ENCODE data around the gene HOXA9.

DNA sequence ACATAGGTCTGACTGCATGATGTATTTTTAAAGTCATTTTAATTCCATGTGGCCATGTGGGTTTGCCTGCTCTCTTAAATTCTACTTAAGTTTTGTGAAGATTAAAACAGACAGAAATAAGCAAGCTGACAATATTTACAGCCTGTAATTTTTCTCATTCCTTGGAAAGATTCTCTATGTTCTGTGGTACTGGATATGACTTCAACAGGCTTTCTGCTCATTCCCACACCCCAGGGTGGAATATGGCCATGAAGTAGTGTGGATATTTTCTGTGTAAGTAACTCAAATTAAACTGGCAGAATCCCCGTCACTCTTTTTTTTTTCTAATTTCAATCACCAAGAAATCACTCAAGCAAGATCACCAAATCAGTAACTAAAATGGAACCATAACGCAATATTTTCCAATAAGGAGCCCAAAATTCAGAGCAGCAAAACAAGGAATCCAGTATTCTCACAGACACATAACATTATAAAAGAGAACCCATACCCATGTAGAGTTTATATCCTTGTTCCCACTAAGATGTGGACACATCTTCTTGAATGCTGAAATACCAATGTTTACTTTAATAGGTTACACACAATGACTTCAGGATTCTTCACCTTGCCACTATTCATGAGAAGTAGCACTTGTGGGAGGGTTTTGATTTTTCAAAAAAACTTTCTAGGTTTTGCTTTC is 27.6 kb downstream of the HOXA9 start:
- TF ChIP-seq RAD21 (IDR thresholded peaks at IDR 0.05 in 1 of 2, conservative IDR thresholded peaks at IDR 0.05 in 1 of 2; ENCODE audit: low read depth in 2 of 2, low read length in 2 of 2) (no peak), PHF8 (conservative IDR thresholded peaks at IDR 0.05; ENCODE audit: low read depth, low read length) (no peak), EP300 (IDR thresholded peaks at IDR 0.05; ENCODE audit: borderline replicate concordance in 1 of 2, low read depth in 2 of 2, low read length in 2 of 2) (no peak), ZNF274 (IDR thresholded peaks at IDR 0.05; ENCODE audit: borderline replicate concordance, extremely low read depth, low read length) (no peak), JUN (IDR thresholded peaks at IDR 0.05; ENCODE audit: low read depth, low read length) (no peak), JUND (IDR thresholded peaks at IDR 0.05; ENCODE audit: low read length) (no peak), RFX5 (IDR thresholded peaks at IDR 0.05; ENCODE audit: borderline replicate concordance, low read depth, low read length) (no peak)
- TF ChIP-seq, protein P1, sequence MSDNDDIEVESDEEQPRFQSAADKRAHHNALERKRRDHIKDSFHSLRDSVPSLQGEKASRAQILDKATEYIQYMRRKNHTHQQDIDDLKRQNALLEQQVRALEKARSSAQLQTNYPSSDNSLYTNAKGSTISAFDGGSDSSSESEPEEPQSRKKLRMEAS (IDR thresholded peaks at IDR 0.05): no peak
- TF ChIP-seq, protein P2, sequence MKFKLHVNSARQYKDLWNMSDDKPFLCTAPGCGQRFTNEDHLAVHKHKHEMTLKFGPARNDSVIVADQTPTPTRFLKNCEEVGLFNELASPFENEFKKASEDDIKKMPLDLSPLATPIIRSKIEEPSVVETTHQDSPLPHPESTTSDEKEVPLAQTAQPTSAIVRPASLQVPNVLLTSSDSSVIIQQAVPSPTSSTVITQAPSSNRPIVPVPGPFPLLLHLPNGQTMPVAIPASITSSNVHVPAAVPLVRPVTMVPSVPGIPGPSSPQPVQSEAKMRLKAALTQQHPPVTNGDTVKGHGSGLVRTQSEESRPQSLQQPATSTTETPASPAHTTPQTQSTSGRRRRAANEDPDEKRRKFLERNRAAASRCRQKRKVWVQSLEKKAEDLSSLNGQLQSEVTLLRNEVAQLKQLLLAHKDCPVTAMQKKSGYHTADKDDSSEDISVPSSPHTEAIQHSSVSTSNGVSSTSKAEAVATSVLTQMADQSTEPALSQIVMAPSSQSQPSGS (IDR thresholded peaks at IDR 0.05; ENCODE audit: low read length): no peak

All from H1 (cell line).